GM12873 (cell line): Measurements from ENCODE around the gene CYP46A1.

ENCODE experiments used
- TF ChIP-seq, protein P1 (sequence below): IDR thresholded peaks from 2 replicates; pipeline ENCODE4 v1.5.1; 2012; ENCODE audit warnings: low read depth, mild to moderate bottlenecking, moderate library complexity, low read length, control low read depth; ENCODE audit not compliant: insufficient read depth; ENCODE audit errors: missing control alignments

The CYP46A1 gene

DNA sequence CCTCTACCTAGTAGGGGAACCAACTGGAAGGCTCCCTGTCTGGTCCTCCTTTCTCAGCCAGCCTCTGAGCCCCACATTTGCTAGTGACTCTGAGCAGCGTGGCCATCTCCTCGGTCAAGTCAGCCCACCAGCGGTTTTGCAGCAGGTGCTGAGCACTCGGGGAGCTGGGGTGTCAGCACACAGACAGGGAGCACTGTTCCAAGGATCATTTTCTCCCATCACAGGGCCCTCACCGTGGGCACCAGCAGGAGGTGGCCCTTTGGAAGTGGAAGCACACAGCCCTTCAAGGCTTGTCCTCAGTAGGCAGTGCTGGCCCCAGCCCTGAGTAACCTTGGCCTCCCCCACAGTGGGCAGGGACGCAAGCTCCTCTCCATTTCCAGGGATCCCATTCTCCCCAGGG lies 85.0 kb downstream of the CYP46A1 start:
- TF ChIP-seq, protein P1, sequence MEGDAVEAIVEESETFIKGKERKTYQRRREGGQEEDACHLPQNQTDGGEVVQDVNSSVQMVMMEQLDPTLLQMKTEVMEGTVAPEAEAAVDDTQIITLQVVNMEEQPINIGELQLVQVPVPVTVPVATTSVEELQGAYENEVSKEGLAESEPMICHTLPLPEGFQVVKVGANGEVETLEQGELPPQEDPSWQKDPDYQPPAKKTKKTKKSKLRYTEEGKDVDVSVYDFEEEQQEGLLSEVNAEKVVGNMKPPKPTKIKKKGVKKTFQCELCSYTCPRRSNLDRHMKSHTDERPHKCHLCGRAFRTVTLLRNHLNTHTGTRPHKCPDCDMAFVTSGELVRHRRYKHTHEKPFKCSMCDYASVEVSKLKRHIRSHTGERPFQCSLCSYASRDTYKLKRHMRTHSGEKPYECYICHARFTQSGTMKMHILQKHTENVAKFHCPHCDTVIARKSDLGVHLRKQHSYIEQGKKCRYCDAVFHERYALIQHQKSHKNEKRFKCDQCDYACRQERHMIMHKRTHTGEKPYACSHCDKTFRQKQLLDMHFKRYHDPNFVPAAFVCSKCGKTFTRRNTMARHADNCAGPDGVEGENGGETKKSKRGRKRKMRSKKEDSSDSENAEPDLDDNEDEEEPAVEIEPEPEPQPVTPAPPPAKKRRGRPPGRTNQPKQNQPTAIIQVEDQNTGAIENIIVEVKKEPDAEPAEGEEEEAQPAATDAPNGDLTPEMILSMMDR, result no peak

DNA sequence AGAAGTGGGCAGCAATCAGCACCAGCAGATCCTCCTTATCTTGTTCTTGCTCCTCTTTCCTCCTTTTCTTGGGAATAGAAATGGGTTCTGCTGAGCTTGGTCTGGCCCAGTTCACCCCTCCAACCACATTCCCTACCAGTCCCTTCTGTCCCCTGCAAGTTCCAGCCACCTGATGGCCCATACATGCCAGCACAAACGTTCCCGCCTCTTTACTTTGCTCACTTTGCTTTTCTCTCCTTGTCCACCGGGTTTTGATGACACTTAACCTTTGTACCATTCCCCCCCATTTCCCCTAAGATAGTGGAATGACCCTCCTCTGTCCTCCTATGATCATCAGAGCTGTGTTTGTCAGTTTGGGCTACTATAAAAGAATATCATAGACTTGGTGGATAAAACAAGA lies 85.7 kb downstream of the CYP46A1 start:
- TF ChIP-seq, protein P1, result no peak

DNA sequence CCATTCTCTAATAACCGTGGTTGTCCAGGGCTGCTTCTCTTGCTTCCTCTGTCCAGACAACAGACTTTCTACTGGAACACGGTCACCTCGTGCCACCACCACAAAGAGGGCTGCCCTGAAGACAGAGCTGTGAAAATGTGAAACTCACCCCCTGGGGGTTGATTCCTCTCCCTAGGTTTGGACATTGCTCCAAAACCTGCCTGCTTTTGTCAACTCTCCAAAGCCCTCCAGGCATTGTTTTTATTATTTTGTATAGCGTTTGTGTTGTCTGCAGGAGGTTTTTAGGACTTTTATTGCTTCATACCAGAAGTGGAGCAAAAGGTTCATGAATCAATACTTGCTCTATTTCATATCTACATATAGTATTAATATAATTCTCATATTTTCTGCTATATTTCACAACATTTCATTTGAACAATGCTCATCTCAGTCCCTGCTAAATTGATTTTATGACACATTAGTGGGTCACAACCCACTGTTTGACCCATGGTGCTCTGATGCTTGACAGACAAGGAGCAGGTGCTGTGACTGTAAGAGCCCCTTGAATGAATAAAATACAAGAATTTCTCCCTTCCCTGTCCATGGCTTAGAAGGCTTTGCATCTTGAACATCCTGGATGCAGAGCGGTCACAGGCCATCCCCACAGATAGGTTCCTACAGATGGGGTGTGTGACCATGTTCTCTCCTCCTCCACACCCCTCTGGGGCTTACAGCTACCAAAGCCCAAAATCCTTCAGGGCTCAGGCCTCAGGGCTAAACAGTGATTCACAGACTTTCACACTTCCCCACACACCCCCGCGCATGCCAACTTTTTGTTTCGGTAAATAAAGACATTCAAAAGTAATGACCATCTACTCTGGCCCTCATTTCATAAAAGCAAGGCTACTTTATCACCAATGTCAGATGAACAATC lies 88.5 kb downstream of the CYP46A1 start:
- TF ChIP-seq, protein P1, result no peak

DNA sequence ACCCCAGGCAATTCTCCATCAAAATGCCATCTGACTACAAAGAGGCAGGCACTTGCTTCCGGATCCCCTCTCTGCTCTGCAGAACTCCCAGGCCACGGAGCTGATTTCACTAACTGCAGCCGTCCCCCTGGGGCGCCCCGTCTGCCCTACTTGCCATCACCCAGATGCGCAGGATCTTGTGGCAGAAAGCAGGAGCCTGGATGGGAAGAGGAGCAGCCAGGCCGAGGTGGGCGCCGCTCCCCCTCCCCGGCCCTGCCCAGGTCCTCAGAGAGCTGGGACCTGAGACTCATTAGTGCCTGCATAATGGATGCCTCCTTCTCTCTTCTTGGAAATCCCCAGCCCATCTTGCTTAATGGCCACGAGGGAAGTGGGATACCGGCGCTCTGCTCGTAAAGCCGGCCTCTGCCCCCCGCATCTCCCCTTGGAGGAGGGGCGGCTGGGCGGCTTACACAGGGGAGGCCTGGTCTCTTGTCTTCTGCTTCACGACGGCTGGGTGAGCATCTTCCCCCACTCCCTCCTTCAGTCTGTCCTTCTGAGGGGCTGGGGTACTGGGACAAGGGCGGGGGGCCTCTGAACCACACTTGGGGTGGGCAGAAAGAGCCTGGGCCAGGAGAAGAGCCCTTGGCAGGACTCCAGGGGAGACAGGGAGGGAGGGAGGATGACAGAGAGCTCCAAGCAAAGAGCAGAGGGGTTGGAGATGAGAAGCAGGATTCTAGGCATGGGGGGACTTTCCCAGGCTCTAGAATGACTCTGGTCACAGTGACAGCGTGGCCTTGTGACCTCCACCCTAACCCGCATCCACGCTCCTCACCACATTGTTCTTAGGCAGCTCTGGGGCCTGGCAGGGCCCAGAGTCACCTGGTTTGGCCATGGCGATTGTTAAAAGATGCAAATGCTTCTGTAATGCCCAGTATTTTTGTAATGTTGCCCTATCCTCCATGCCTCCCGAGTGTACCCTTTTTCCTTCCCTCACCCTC lies 89.7 kb downstream of the CYP46A1 start:
- TF ChIP-seq, protein P1, result no peak

DNA sequence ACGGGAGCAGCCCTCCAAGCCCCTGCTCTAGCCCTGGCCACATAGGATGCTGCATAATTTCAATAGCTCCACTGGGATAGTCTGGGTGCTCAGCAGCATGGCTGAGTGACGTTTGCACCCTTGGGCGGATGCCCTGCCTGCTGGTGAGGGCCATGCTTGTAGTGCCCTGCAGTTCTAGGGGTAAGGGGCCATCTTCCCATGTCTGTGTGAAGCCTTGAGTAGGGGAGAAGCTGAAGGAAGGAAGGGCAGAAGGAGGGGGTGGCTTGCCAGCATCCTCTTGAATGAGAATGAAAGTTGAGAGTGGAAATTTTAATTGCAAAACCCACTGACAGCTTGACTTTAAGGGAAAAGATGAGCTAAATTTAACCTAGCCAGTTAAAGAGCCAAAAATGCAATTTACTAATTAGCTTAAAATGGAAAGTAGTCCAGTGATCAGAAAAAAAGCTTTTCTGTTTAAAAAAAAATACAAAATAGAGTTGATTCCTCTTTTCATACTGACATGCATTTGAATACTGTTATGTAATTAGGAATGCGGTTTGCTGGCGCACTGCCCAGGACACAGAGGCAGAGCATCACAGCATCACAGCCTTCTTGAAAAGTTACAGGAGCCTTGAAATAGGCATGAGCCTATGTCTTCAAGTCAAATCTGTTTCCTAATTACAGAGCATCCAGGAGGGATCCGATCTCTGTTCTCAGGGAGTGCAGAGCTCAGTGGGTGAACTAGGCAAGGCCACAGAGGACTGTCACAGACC lies 90.6 kb downstream of the CYP46A1 start:
- TF ChIP-seq, protein P1, result no peak

DNA sequence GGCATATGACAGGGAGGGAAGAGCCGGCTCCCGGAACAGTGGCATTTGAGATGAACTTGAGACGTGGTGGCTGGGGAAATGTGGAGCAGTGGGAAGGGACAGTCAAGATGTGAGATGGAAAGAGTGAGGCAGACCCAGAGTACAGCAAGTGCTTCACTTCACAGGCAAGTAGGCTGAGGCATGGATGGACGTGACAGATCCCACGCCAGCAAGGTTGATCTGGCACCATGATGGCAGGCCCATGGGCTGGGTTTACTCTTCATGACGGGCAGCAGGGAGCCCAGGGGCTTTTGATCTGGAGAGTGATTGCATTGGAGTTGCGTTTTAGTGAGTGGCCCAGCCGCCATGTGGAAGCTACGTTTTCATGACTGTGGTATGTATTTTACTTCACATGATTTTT lies 91.3 kb downstream of the CYP46A1 start:
- TF ChIP-seq, protein P1, result no peak
